Liver (tissue), 9 donors: ENCODE measurements around the gene RAPGEF2. TPM values are rescaled to one million over a fixed set of nuclear protein-coding genes. Genes with fewer than 3 reads are reported as not detected.
A peak's percentile ranks its signal among the peaks of the same experiment; 100 is the strongest.

Experiments used
- DNase-seq: peaks from one replicate; pipeline ENCODE4 v3.0.0-alpha.2; 2017; ENCODE audit warnings: low spot score
- H3K27ac ChIP-seq, 2 donors: one replicate each; pipeline ENCODE4 v1.7.0; 2013; ENCODE audit warnings: inconsistent platforms in 2 of 2, low read length in 2 of 2, control low read depth in 1 of 2, low read depth in 1 of 2, mild to moderate bottlenecking in 1 of 2
- H3K27me3 ChIP-seq, 4 donors: one replicate each; pipeline versions ENCODE4 v1.6.1 to v1.7.0; 2013; ENCODE audit warnings: low read length in 3 of 4, inconsistent platforms in 1 of 4, mild to moderate bottlenecking in 1 of 4, moderate library complexity in 1 of 4; ENCODE audit not compliant: control insufficient read depth in 4 of 4, insufficient read depth in 4 of 4
- H3K36me3 ChIP-seq, 4 donors: one replicate each; pipeline versions ENCODE4 v1.6.1 to v1.7.0; 2013; ENCODE audit warnings: low read length in 3 of 4, mild to moderate bottlenecking in 3 of 4, low read depth in 1 of 4, moderate library complexity in 1 of 4; ENCODE audit not compliant: control insufficient read depth in 4 of 4, insufficient read depth in 3 of 4
- H3K4me1 ChIP-seq, 4 donors: one replicate each; pipeline versions ENCODE4 v1.6.1 to v1.7.0; 2013; ENCODE audit warnings: low read length in 3 of 4, mild to moderate bottlenecking in 3 of 4, moderate library complexity in 1 of 4; ENCODE audit not compliant: control insufficient read depth in 4 of 4, insufficient read depth in 4 of 4
- H3K4me3 ChIP-seq, 3 donors: one replicate each; pipeline versions ENCODE4 v1.6.1 to v1.7.0; 2013; ENCODE audit warnings: low read length in 3 of 3, control low read depth in 1 of 3, low read depth in 1 of 3, mild to moderate bottlenecking in 1 of 3
- H3K9ac ChIP-seq, 2 donors: one replicate each; pipeline ENCODE4 v1.7.0; 2013; ENCODE audit warnings: low read length in 2 of 2, mild to moderate bottlenecking in 2 of 2, moderate library complexity in 2 of 2, control low read depth in 1 of 2, low read depth in 1 of 2
- H3K9me3 ChIP-seq, 4 donors: one replicate each; pipeline versions ENCODE4 v1.6.1 to v1.7.0; 2013; ENCODE audit warnings: low read length in 3 of 4; ENCODE audit not compliant: control insufficient read depth in 4 of 4
- EGR1 ChIP-seq, 2 donors: IDR thresholded peaks; 2 replicates each; pipeline ENCODE4 v1.6.1; 2016 to 2018; ENCODE audit warnings: antibody characterized with exemption in 2 of 2, low read depth in 2 of 2
- FOXA2 ChIP-seq: IDR thresholded peaks from 2 replicates; pipeline ENCODE4 v1.6.1; 2016; ENCODE audit warnings: antibody characterized with exemption
- GABPA ChIP-seq, 2 donors: IDR thresholded peaks in 1 of 2; conservative IDR thresholded peaks in 1 of 2; 2 replicates each; pipeline ENCODE4 v1.6.1; 2016; ENCODE audit warnings: antibody characterized with exemption in 2 of 2, mild to moderate bottlenecking in 1 of 2, moderate library complexity in 1 of 2
- HNF4G ChIP-seq: IDR thresholded peaks from 2 replicates; pipeline ENCODE4 v1.6.1; 2016; ENCODE audit warnings: antibody characterized with exemption
- JUND ChIP-seq, 2 donors: IDR thresholded peaks; 2 replicates each; pipeline ENCODE4 v1.6.1; 2016; ENCODE audit warnings: antibody characterized with exemption in 2 of 2
- NR2F2 ChIP-seq: IDR thresholded peaks from 2 replicates; pipeline ENCODE4 v1.6.1; 2016; ENCODE audit warnings: antibody characterized with exemption
- RAD21 ChIP-seq, 2 donors: IDR thresholded peaks; 2 replicates each; pipeline ENCODE4 v1.6.1; 2016; ENCODE audit warnings: antibody characterized with exemption in 2 of 2, mild to moderate bottlenecking in 2 of 2
- RXRA ChIP-seq, 2 donors: IDR thresholded peaks; 2 replicates each; pipeline ENCODE4 v1.6.1; 2017 to 2018; ENCODE audit warnings: antibody characterized with exemption in 2 of 2, mild to moderate bottlenecking in 1 of 2
- SP1 ChIP-seq: IDR thresholded peaks from 2 replicates; pipeline ENCODE4 v1.6.1; 2018; ENCODE audit warnings: antibody characterized with exemption, mild to moderate bottlenecking
- YY1 ChIP-seq: IDR thresholded peaks from 2 replicates; pipeline ENCODE4 v1.6.1; 2016; ENCODE audit warnings: antibody characterized with exemption, mild to moderate bottlenecking
- WGBS: extraction: QIAGEN DNeasy Blood & Tissue Kit; methylation state at CpG from one replicate; pipeline ENCODE4 v1.1.7; 2013; 5-methylcytosine and 5-hydroxymethylcytosine counted together
- polyA plus RNA-seq, 2 donors: library from polyadenylated mRNA; stranded (reverse) in 1 of 2; unstranded in 1 of 2; fragments of 200-250 nt in 1 of 2; fragments of >200 nt in 1 of 2; fragmentation: Nextera tagmentation in 1 of 2; extraction: Ambion mirVana in 1 of 2; gene quantifications; one replicate each; pipeline versions ENCODE4 v1.2.1 to v1.2.3, GENCODE V29; 2013 to 2015
- total RNA-seq, 2 donors: library from RNA; depleted of rRNA; stranded (reverse); fragments of >200 nt; gene quantifications; one replicate each; pipeline ENCODE4 v1.2.3, GENCODE V29; 2014
- TF ChIP-seq, protein P1 (sequence below): IDR thresholded peaks from 2 replicates; pipeline ENCODE4 v1.6.1; 2016; ENCODE audit warnings: antibody characterized with exemption
- TF ChIP-seq, protein P2 (sequence below): fragments of 150-350 bp; IDR thresholded peaks from 2 replicates; pipeline ENCODE4 v1.5.1; 2017; ENCODE audit warnings: improper control_type of control experiment, low read depth, low read length; ENCODE audit not compliant: missing input control
- TF ChIP-seq, protein P3 (sequence below): IDR thresholded peaks from 2 replicates; pipeline ENCODE4 v1.6.1; 2016; ENCODE audit warnings: antibody characterized with exemption, mild to moderate bottlenecking
- TF ChIP-seq, protein P4 (sequence below): IDR thresholded peaks from 2 replicates; pipeline ENCODE4 v1.6.1; 2016; ENCODE audit warnings: antibody characterized with exemption
- donor health status: healthy.
- donor health status: healthy.
- donor health status: healthy.
- donor health status: healthy.
- donor health status: healthy.

The RAPGEF2 gene
- total and polyA plus RNA-seq, 4 donors, result 7.3 to 90.4 (median 32.2) TPM

DNA sequence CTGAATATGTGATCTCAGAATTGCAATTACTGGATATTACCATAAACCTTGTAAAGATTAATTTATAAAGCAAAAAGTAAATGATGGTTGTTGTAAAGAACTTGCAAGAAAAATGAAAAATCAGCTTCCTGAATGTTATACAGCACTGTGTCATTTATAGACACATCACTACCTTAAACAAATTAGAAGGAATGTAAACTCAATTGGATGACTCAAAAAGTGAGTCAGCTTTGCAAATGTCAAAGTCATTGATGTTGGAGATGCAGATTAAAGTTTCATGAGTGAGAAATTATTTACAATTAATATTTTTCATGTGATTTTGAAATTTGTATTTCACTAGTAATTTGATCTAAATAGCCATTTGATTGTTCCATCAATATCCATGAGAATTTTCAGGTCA is 193.2 kb downstream of the RAPGEF2 start:
- Histone ChIP-seq H3K4me1 (peaks cover 0 to 8% (median 4%) of the 10 kb centered on the region in 4 donors), H3K9me3 (no peaks in the 10 kb centered on the region), H3K27ac (no peak overlapping the region), H3K36me3 (no peaks in the 10 kb centered on the region), H3K4me3 (no peak overlapping the region), H3K9ac (no peak overlapping the region), H3K27me3 (no peaks in the 10 kb centered on the region)
- TF ChIP-seq, protein P1, sequence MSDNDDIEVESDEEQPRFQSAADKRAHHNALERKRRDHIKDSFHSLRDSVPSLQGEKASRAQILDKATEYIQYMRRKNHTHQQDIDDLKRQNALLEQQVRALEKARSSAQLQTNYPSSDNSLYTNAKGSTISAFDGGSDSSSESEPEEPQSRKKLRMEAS, result no peak
- TF ChIP-seq FOXA2 (no peak), YY1 (no peak), NR2F2 (no peak), RAD21 (IDR thresholded peaks at IDR 0.05) (no peak), SP1 (no peak), GABPA (IDR thresholded peaks at IDR 0.05 in 1 of 2, conservative IDR thresholded peaks at IDR 0.05 in 1 of 2) (no peak), EGR1 (IDR thresholded peaks at IDR 0.05; ENCODE audit: low read depth in 2 of 2) (no peak), RXRA (IDR thresholded peaks at IDR 0.05) (no peak), JUND (IDR thresholded peaks at IDR 0.05) (no peak), HNF4G (no peak)
- TF ChIP-seq, protein P2, sequence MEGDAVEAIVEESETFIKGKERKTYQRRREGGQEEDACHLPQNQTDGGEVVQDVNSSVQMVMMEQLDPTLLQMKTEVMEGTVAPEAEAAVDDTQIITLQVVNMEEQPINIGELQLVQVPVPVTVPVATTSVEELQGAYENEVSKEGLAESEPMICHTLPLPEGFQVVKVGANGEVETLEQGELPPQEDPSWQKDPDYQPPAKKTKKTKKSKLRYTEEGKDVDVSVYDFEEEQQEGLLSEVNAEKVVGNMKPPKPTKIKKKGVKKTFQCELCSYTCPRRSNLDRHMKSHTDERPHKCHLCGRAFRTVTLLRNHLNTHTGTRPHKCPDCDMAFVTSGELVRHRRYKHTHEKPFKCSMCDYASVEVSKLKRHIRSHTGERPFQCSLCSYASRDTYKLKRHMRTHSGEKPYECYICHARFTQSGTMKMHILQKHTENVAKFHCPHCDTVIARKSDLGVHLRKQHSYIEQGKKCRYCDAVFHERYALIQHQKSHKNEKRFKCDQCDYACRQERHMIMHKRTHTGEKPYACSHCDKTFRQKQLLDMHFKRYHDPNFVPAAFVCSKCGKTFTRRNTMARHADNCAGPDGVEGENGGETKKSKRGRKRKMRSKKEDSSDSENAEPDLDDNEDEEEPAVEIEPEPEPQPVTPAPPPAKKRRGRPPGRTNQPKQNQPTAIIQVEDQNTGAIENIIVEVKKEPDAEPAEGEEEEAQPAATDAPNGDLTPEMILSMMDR, result no peak
- TF ChIP-seq, protein P3, sequence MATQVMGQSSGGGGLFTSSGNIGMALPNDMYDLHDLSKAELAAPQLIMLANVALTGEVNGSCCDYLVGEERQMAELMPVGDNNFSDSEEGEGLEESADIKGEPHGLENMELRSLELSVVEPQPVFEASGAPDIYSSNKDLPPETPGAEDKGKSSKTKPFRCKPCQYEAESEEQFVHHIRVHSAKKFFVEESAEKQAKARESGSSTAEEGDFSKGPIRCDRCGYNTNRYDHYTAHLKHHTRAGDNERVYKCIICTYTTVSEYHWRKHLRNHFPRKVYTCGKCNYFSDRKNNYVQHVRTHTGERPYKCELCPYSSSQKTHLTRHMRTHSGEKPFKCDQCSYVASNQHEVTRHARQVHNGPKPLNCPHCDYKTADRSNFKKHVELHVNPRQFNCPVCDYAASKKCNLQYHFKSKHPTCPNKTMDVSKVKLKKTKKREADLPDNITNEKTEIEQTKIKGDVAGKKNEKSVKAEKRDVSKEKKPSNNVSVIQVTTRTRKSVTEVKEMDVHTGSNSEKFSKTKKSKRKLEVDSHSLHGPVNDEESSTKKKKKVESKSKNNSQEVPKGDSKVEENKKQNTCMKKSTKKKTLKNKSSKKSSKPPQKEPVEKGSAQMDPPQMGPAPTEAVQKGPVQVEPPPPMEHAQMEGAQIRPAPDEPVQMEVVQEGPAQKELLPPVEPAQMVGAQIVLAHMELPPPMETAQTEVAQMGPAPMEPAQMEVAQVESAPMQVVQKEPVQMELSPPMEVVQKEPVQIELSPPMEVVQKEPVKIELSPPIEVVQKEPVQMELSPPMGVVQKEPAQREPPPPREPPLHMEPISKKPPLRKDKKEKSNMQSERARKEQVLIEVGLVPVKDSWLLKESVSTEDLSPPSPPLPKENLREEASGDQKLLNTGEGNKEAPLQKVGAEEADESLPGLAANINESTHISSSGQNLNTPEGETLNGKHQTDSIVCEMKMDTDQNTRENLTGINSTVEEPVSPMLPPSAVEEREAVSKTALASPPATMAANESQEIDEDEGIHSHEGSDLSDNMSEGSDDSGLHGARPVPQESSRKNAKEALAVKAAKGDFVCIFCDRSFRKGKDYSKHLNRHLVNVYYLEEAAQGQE, result no peak
- TF ChIP-seq, protein P4, sequence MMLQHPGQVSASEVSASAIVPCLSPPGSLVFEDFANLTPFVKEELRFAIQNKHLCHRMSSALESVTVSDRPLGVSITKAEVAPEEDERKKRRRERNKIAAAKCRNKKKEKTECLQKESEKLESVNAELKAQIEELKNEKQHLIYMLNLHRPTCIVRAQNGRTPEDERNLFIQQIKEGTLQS, result no peak
- DNase-seq, result no peak

DNA sequence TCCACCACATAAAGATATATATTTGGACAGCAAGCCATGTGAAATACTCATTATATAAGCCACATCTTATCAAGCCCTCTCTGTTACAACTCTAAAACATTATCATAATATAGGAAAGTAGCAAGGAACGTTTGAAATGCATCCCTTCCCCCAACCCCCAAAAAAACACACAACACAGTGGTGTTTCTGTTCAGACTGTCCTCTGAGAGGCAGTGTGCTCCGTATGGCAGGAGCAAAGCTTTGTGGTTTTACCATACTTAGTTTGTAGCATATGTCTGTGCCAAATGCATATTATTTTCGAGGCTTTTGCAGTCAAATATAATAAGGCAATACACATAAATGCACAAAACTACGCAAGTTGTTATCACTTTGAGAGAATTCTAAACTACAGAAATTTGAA is 194.2 kb downstream of the RAPGEF2 start:
- 81% methylated on average over 4 of the region's 4 CpGs for WGBS
- no peaks in the 10 kb centered on the region for H3K9me3 ChIP-seq
- TF ChIP-seq, protein P1, result no peak
- TF ChIP-seq NR2F2 (no peak), RAD21 (IDR thresholded peaks at IDR 0.05) (peak in 1 of 2 donors; percentile 24)

More for the DNA sequence above, 194.2 kb downstream of the RAPGEF2 start:
- Histone ChIP-seq H3K27ac (no peak overlapping the region), H3K36me3 (no peaks in the 10 kb centered on the region), H3K4me3 (no peak overlapping the region), H3K27me3 (no peaks in the 10 kb centered on the region), H3K4me1 (peaks cover 0 to 8% (median 4%) of the 10 kb centered on the region in 4 donors), H3K9ac (no peak overlapping the region)
- DNase-seq, result no peak
